Naive thymus-derived CD4-positive, alpha-beta T cell (primary cell): ENCODE measurements around the gene ETV7. TPM values are rescaled to one million over a fixed set of nuclear protein-coding genes. Genes with fewer than 3 reads are reported as not detected.

Source experiments
- ATAC-seq: fragments of 150-1000 bp; cut with Tn5 transposase; 2 replicates; pipeline ENCODE4 v1.10.0; 2021; ENCODE audit warnings: mild to moderate bottlenecking, moderate library complexity
- CTCF ChIA-PET: fragments of 350-600 bp; sonication (Branson Sonifier 250); formaldehyde crosslinking; loops from one replicate; lab custom pipeline; 2021; ENCODE audit warnings: antibody characterized with exemption; lab: Charles Lee
- POLR2A ChIA-PET: fragments of 350-600 bp; sonication (Branson Sonifier 250); formaldehyde crosslinking; loops from one replicate; lab custom pipeline; 2021; ENCODE audit warnings: antibody characterized with exemption, inconsistent platforms; lab: Charles Lee
- DNase-seq, 9 donors: peaks; one replicate each; pipeline versions ENCODE4 v3.0.0 to v3.0.0-alpha.2; 2020 to 2022; ENCODE audit warnings: mixed read lengths in 1 of 9
- H3K27ac ChIP-seq: one replicate; pipeline ENCODE4 v1.7.0; 2013; ENCODE audit warnings: mild to moderate bottlenecking, low read depth, low read length, moderate library complexity
- H3K27me3 ChIP-seq, 2 donors: one replicate each; pipeline ENCODE4 v1.7.0; 2013; ENCODE audit warnings: low read length in 2 of 2, mild to moderate bottlenecking in 2 of 2, moderate library complexity in 2 of 2; ENCODE audit not compliant: control insufficient read depth in 2 of 2, insufficient read depth in 2 of 2
- H3K36me3 ChIP-seq, 3 experiments: 1 replicate in 2 of 3; 2 replicates in 1 of 3; pipeline ENCODE4 v1.7.0; 2013; ENCODE audit warnings: low read length in 3 of 3, mild to moderate bottlenecking in 3 of 3, moderate library complexity in 1 of 3; ENCODE audit not compliant: insufficient read depth in 3 of 3, control insufficient read depth in 2 of 3
- H3K4me1 ChIP-seq, 2 donors: one replicate each; pipeline ENCODE4 v1.7.0; 2013; ENCODE audit warnings: low read length in 2 of 2, mild to moderate bottlenecking in 2 of 2, moderate library complexity in 1 of 2; ENCODE audit not compliant: control insufficient read depth in 2 of 2, insufficient read depth in 2 of 2
- H3K4me3 ChIP-seq: 2 replicates; pipeline ENCODE4 v1.7.0; 2013; ENCODE audit warnings: mild to moderate bottlenecking, low read length
- H3K9me3 ChIP-seq, 3 experiments: 1 replicate in 2 of 3; 2 replicates in 1 of 3; pipeline ENCODE4 v1.7.0; 2013; ENCODE audit warnings: low read length in 3 of 3; ENCODE audit not compliant: control insufficient read depth in 2 of 3
- H3K27ac Mint-ChIP-seq, 9 donors: one replicate each; pipeline ENCODE4 v1.8.0; 2020 to 2022; ENCODE audit warnings: mixed read lengths in 9 of 9, mild to moderate bottlenecking in 8 of 9, moderate library complexity in 5 of 9, inconsistent platforms in 2 of 9
- H3K27me3 Mint-ChIP-seq, 5 donors: one replicate each; pipeline ENCODE4 v1.8.0; 2021 to 2022; ENCODE audit warnings: mixed read lengths in 5 of 5, mild to moderate bottlenecking in 1 of 5
- H3K36me3 Mint-ChIP-seq, 5 donors: one replicate each; pipeline ENCODE4 v1.8.0; 2020 to 2022; ENCODE audit warnings: mixed read lengths in 5 of 5, mild to moderate bottlenecking in 3 of 5, inconsistent platforms in 1 of 5
- H3K4me1 Mint-ChIP-seq, 7 donors: one replicate each; pipeline ENCODE4 v1.8.0; 2020 to 2022; ENCODE audit warnings: mixed read lengths in 7 of 7, mild to moderate bottlenecking in 3 of 7, inconsistent platforms in 1 of 7
- H3K4me3 Mint-ChIP-seq, 10 donors: one replicate each; pipeline ENCODE4 v1.8.0; 2020 to 2022; ENCODE audit warnings: mild to moderate bottlenecking in 10 of 10, mixed read lengths in 10 of 10, moderate library complexity in 6 of 10, inconsistent platforms in 2 of 10
- H3K9me3 Mint-ChIP-seq, 11 donors: one replicate each; pipeline ENCODE4 v1.8.0; 2020 to 2022; ENCODE audit warnings: mixed read lengths in 11 of 11, mild to moderate bottlenecking in 4 of 11, inconsistent platforms in 1 of 11, moderate library complexity in 1 of 11
- intact Hi-C, 2 donors: fragments of 100-400 bp; cut with micrococcal nuclease; formaldehyde crosslinking; loops; one replicate each; pipeline ENCODE4 v1.15.1; 2023
- polyA plus RNA-seq, 2 donors: library from polyadenylated mRNA; unstranded; fragments of 300-500 nt; fragmentation: Illumina TruSeq; gene quantifications; one replicate each; pipeline ENCODE4 v1.2.3, GENCODE V29; 2021
- total RNA-seq, 6 experiments: library from RNA in 5 of 6; stranded (reverse) in 5 of 6; gene quantifications; 1 replicate in 5 of 6; 2 replicates in 1 of 6; pipeline ENCODE4 v1.2.3 and lab custom pipeline; 2021 to 2026

The ETV7 gene
- total and polyA plus RNA-seq, 7 experiments from 2014 or later, result 0.32 to 12.5 (median 0.79) TPM; not detected in 2

DNA sequence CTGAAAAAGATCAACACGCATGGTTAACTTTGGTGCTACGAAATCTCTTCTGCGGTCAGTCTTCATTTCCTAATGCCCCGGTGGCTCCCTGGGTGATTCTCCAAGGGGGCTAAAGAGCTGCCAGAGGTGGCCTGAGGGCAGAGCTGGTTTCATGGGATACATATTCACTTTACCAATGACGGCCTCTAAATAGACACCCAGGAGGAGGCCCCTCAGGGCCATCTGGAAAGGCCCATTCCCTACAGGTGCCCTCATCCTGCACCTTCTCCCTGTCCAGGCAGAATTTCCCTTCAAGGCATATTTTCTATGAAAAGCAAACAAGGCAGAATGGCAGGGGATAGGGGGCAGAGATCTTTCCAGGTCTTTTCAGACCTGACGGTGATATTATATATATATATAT lies 63.3 kb downstream of the ETV7 start:
- Mint-ChIP-seq H3K4me3 (no peak overlapping the region), H3K27me3 (peaks cover 0 to 25% (median 0%) of the 10 kb centered on the region in 5 donors), H3K4me1 (peaks cover 0 to 2% (median 0%) of the 10 kb centered on the region in 7 donors), H3K36me3 (no peaks in the 10 kb centered on the region), H3K27ac (no peak overlapping the region), H3K9me3 (no peaks in the 10 kb centered on the region)
- Histone ChIP-seq H3K4me1 (no peaks in the 10 kb centered on the region), H3K4me3 (no peak overlapping the region), H3K9me3 (no peaks in the 10 kb centered on the region), H3K27ac (no peak overlapping the region), H3K36me3 (no peaks in the 10 kb centered on the region), H3K27me3 (no peaks in the 10 kb centered on the region)
- ATAC-seq, result no peak
- no peak for DNase-seq
- intact Hi-C loops, result no loop called here
- POLR2A ChIA-PET, result no interaction called here
- CTCF ChIA-PET, result no interaction called here

DNA sequence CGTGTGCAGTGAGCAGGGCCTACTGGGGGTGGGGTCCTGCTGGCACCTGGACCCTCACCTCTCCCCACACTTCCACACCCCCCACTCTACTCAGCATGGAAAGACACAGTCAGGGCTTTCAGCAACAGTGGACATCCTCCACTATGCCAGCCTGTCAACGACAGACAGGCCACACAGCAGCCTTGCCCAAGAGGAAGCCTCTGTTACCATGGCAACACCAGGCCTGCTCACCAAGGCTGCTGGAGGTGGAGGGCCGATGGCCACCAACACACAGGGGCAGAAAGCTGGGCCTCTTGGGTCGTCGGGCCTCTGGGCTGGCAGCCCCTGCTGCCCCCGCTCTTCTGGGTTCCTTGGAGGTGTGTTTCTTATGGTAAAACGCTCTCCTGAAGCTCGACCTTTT lies 64.4 kb downstream of the ETV7 start:
- no peaks in the 10 kb centered on the region for H3K36me3 ChIP-seq
- no peak overlapping the region for H3K27ac Mint-ChIP-seq
- H3K27ac ChIP-seq, result no peak overlapping the region
- H3K9me3 Mint-ChIP-seq, result no peaks in the 10 kb centered on the region
- intact Hi-C loops, result no loop called here
- peaks cover 0 to 20% (median 0%) of the 10 kb centered on the region in 5 donors for H3K27me3 Mint-ChIP-seq
- ChIA-PET POLR2A (no interaction called here), CTCF (no interaction called here)
- H3K36me3 Mint-ChIP-seq, result no peaks in the 10 kb centered on the region
- H3K9me3 ChIP-seq, result no peaks in the 10 kb centered on the region
- DNase-seq (no peak), ATAC-seq (peak; percentile 29)
- H3K27me3 ChIP-seq, result no peaks in the 10 kb centered on the region
- H3K4me3 ChIP-seq, result no peak overlapping the region
- peaks cover 0 to 2% (median 0%) of the 10 kb centered on the region in 7 donors for H3K4me1 Mint-ChIP-seq
- H3K4me1 ChIP-seq, result no peaks in the 10 kb centered on the region
- H3K4me3 Mint-ChIP-seq, result no peak overlapping the region

DNA sequence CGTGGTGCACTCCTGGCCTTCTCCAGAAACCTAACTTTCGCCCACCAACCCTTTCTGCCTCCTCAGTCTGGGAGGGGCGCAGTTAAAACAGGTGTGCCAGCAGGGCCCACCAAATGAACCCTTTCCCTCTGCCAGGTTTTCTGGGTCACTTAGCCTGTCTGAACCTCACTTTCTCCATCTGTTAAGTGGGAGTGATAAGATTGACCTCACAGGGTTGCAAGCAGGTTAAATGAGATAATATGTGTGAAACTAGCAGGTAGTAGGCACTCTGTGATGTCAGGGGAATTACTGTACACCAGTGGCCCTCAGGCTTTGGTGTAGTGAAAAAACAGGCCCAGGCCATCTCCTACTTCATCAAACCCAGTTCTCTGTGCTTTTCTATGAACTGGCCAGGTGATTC lies 64.9 kb downstream of the ETV7 start:
- ChIA-PET POLR2A (no interaction called here), CTCF (no interaction called here)
- Mint-ChIP-seq H3K36me3 (no peaks in the 10 kb centered on the region), H3K9me3 (no peaks in the 10 kb centered on the region), H3K4me3 (no peak overlapping the region), H3K4me1 (peaks cover 0 to 2% (median 0%) of the 10 kb centered on the region in 7 donors), H3K27me3 (peaks cover 0 to 21% (median 0%) of the 10 kb centered on the region in 5 donors), H3K27ac (no peak overlapping the region)
- no peaks in the 10 kb centered on the region for H3K36me3 ChIP-seq
- no peak for DNase-seq
- H3K4me1 ChIP-seq, result no peaks in the 10 kb centered on the region
- no peaks in the 10 kb centered on the region for H3K27me3 ChIP-seq
- ATAC-seq, result no peak
- no peak overlapping the region for H3K4me3 ChIP-seq
- no peak overlapping the region for H3K27ac ChIP-seq
- H3K9me3 ChIP-seq, result no peaks in the 10 kb centered on the region
- intact Hi-C loops, result no loop called here

DNA sequence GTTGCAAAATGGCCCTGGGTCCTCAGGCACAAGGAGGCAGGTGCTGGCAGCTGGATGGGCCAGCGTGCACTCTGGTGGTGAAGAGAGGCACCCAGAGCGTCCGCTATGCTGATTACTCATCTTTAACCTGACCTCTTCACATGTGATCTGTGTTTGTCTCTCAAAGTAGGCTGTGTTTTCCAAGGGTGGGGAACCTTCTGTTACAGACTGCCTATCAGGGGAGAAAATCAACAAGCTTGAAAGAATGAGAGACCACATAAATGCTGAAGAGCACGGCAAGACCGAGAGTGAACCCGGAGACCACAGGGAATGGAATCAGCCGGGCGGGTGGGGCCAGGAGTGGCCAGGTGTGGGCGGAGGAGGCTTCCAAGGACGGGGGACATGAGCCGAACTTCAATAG lies 67.0 kb downstream of the ETV7 start:
- Histone ChIP-seq H3K27ac (no peak overlapping the region), H3K4me3 (no peak overlapping the region), H3K36me3 (no peaks in the 10 kb centered on the region), H3K27me3 (no peaks in the 10 kb centered on the region), H3K4me1 (no peaks in the 10 kb centered on the region), H3K9me3 (no peaks in the 10 kb centered on the region)
- no peaks in the 10 kb centered on the region for H3K36me3 Mint-ChIP-seq
- no peak overlapping the region for H3K4me3 Mint-ChIP-seq
- H3K27ac Mint-ChIP-seq, result no peak overlapping the region
- ChIA-PET POLR2A (interaction anchor here (0.5 kb wide), 1 partner anchor 20 kb away, joined by 3 read pairs; no protein-coding TSS in a partner anchor), CTCF (no interaction called here)
- no peak for ATAC-seq
- intact Hi-C loops, result no loop called here
- H3K9me3 Mint-ChIP-seq, result no peaks in the 10 kb centered on the region
- no peak for DNase-seq
- no peaks in the 10 kb centered on the region for H3K4me1 Mint-ChIP-seq
- peaks cover 0 to 15% (median 0%) of the 10 kb centered on the region in 5 donors for H3K27me3 Mint-ChIP-seq

DNA sequence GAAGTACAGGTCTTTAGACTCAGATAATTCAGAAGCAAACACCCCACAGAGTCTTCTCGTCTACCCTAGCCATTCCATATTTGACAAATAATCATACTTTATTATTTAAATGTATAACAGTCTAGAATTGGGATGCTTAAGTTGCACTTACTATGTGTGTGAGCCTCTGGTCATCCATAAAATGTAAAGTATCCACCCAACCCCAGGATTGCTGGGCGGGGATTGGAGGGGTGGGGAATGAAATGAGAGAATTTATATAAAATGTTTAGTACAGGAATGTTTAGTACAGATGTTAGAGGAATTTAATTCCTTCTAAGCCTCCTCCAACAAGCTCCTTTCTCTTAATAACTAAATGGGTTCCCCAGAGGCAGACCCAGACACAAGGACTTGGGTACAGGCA lies 67.6 kb downstream of the ETV7 start:
- DNase-seq (no peak), ATAC-seq (no peak)
- no peaks in the 10 kb centered on the region for H3K36me3 ChIP-seq
- H3K4me1 Mint-ChIP-seq, result no peaks in the 10 kb centered on the region
- no peaks in the 10 kb centered on the region for H3K4me1 ChIP-seq
- H3K27ac Mint-ChIP-seq, result no peak overlapping the region
- H3K9me3 Mint-ChIP-seq, result no peaks in the 10 kb centered on the region
- no peaks in the 10 kb centered on the region for H3K9me3 ChIP-seq
- no peak overlapping the region for H3K4me3 ChIP-seq
- H3K27ac ChIP-seq, result no peak overlapping the region
- POLR2A ChIA-PET, result interaction anchor here (0.5 kb wide), 1 partner anchor 20 kb away, joined by 3 read pairs; no protein-coding TSS in a partner anchor
- CTCF ChIA-PET, result interaction anchor here (1.4 to 2.2 kb wide), 2 partner anchors 17 to 21 kb away, joined by 5 to 9 read pairs; no protein-coding TSS in a partner anchor
- peaks cover 0 to 18% (median 0%) of the 10 kb centered on the region in 5 donors for H3K27me3 Mint-ChIP-seq
- intact Hi-C loops, result no loop called here
- no peaks in the 10 kb centered on the region for H3K36me3 Mint-ChIP-seq
- H3K4me3 Mint-ChIP-seq, result no peak overlapping the region
- H3K27me3 ChIP-seq, result no peaks in the 10 kb centered on the region

DNA sequence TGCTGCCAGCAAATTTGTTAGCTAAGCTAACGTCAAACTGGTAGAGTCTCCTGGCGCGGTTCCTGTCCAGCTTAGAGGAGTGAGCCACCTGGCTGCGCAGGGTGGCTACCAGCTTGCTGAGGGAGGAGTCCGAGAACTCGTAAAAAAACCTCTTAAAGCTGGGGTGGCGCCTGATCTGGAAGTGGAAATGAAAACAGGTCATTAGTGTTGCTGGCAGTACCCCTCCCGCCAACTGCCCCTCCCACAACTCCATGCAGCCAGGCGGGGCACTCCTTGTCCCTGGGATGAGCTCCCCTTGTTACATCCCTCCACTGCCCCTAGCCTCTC lies 68.1 kb downstream of the ETV7 start:
- Mint-ChIP-seq H3K4me1 (no peaks in the 10 kb centered on the region), H3K9me3 (no peaks in the 10 kb centered on the region), H3K36me3 (no peaks in the 10 kb centered on the region), H3K27ac (no peak overlapping the region), H3K27me3 (peaks cover 0 to 18% (median 0%) of the 10 kb centered on the region in 5 donors), H3K4me3 (no peak overlapping the region)
- H3K4me3 ChIP-seq, result no peak overlapping the region
- H3K27ac ChIP-seq, result no peak overlapping the region
- no peaks in the 10 kb centered on the region for H3K9me3 ChIP-seq
- no peaks in the 10 kb centered on the region for H3K36me3 ChIP-seq
- ChIA-PET CTCF (interaction anchor here (1.4 to 2.2 kb wide), 2 partner anchors 17 to 22 kb away, joined by 5 to 9 read pairs; no protein-coding TSS in a partner anchor), POLR2A (no interaction called here)
- DNase-seq (no peak), ATAC-seq (no peak)
- H3K4me1 ChIP-seq, result no peaks in the 10 kb centered on the region
- intact Hi-C loops, result no loop called here
- H3K27me3 ChIP-seq, result no peaks in the 10 kb centered on the region

DNA sequence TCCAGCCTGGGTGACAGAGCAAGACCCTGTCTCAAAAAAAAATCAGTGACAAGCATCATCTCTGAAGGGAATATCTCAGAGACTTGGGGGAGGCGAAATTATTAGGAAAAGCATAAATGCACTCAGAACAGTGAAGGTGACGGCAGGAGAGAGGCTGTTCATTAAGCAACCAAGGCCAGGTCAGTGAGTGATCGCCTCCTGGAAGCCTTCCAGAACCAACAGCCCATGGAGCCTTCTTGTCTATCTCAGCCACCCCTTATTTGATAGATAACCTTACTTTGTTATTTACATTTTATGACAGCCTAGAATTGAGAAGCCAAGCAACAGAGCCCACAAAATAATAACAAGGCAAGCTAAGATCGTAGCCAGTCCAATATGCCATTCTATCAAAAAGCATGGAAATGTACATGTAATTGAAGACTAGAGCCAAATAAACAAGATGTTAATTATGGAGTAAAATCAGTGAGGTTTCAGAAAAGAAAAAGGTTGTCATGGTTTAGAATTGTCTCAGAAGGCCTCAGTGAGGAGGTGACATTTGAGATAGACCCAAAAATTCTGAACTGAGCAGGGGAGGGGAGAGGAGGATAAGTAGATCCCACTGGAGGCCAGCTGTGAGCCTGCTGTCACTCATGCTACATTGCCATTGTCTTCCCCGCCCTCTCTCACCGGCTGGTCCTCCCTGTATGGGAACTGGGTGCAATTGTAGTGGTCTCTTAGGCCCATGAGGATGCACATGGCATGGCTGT lies 68.6 kb downstream of the ETV7 start:
- intact Hi-C loops, result no loop called here
- no peaks in the 10 kb centered on the region for H3K4me1 ChIP-seq
- H3K27ac Mint-ChIP-seq, result no peak overlapping the region
- DNase-seq (no peak), ATAC-seq (no peak)
- no peaks in the 10 kb centered on the region for H3K9me3 ChIP-seq
- H3K27me3 Mint-ChIP-seq, result peaks cover 0 to 18% (median 0%) of the 10 kb centered on the region in 5 donors
- no peaks in the 10 kb centered on the region for H3K27me3 ChIP-seq
- no peak overlapping the region for H3K4me3 ChIP-seq
- no peaks in the 10 kb centered on the region for H3K9me3 Mint-ChIP-seq
- no peaks in the 10 kb centered on the region for H3K36me3 ChIP-seq
- ChIA-PET CTCF (interaction anchor here (1.0 to 2.2 kb wide), 3 partner anchors 12 to 22 kb away, joined by 3 to 9 read pairs (median 5); no protein-coding TSS in a partner anchor), POLR2A (no interaction called here)
- no peak overlapping the region for H3K4me3 Mint-ChIP-seq
- H3K27ac ChIP-seq, result no peak overlapping the region
- H3K36me3 Mint-ChIP-seq, result no peaks in the 10 kb centered on the region
- H3K4me1 Mint-ChIP-seq, result no peaks in the 10 kb centered on the region
